HEK293 (cell line): ENCODE results near the gene BYSL.

Experiments
- CTCF ChIP-seq: fragments of 450-650 bp; formaldehyde crosslinking; IDR thresholded peaks from 2 replicates; pipeline ENCODE4 v1.5.1; 2016; ENCODE audit warnings: missing biosample characterization, missing genetic modification characterization
- ZNF114 ChIP-seq: fragments of 450-650 bp; formaldehyde crosslinking; IDR thresholded peaks from 2 replicates; pipeline ENCODE4 v1.5.0; 2017; ENCODE audit warnings: missing biosample characterization, missing genetic modification characterization
- ZNF121 ChIP-seq: fragments of 450-650 bp; formaldehyde crosslinking; IDR thresholded peaks from 2 replicates; pipeline ENCODE4 v1.5.1; 2016; ENCODE audit warnings: missing biosample characterization, missing genetic modification characterization
- ZNF426 ChIP-seq: fragments of 450-650 bp; formaldehyde crosslinking; IDR thresholded peaks from 2 replicates; pipeline ENCODE4 v1.5.1; 2017; ENCODE audit warnings: missing biosample characterization, missing genetic modification characterization, mild to moderate bottlenecking, inconsistent platforms, moderate library complexity
- ZNF600 ChIP-seq: fragments of 450-650 bp; formaldehyde crosslinking; IDR thresholded peaks from 2 replicates; pipeline ENCODE4 v1.5.1; 2016; ENCODE audit warnings: missing biosample characterization, missing genetic modification characterization

- TF ChIP-seq ZNF600 (tag by site-specific recombination) (0 out of 2 replicates have a peak, but pooled peaks have one; percentile 79), ZNF121 (tag by site-specific recombination) (no peak), ZNF426 (no peak), CTCF (tag by site-specific recombination) (no peak), ZNF114 (tag by site-specific recombination) (no peak)
These were observed 18.0 kb downstream of the BYSL start for GRCh38 chr6:41939176-41939847.
